WTC11 (cell line): Measurements from ENCODE around the gene FANK1. TPM values are rescaled to one million over a fixed set of nuclear protein-coding genes. Genes with fewer than 3 reads are reported as not detected.

Experiments
- ATAC-seq: fragments of 200-7000 bp; cut with Tn5 transposase; 2 replicates; pipeline ENCODE4 v1.10.0; 2021; ENCODE audit warnings: mild to moderate bottlenecking, moderate library complexity
- CTCF ChIA-PET: fragments of 300-600 bp; sonication (Branson Sonifier 250); formaldehyde crosslinking; loops from one replicate; lab custom pipeline; 2021; ENCODE audit warnings: antibody characterized with exemption; lab: Charles Lee
- POLR2A ChIA-PET: fragments of 350-600 bp; sonication (Branson Sonifier 250); formaldehyde crosslinking; loops from one replicate; lab custom pipeline; 2021; ENCODE audit warnings: antibody characterized with exemption; lab: Charles Lee
- DNase-seq: peaks from one replicate; pipeline ENCODE4 v3.0.0; 2021; ENCODE audit warnings: low spot score
- H3K27ac Mint-ChIP-seq: 2 replicates; pipeline ENCODE4 v1.8.0; 2021; ENCODE audit warnings: mixed read lengths
- H3K27me3 Mint-ChIP-seq: 2 replicates; pipeline ENCODE4 v1.8.0; 2021; ENCODE audit warnings: low read depth, mild to moderate bottlenecking, moderate library complexity, mixed read lengths
- H3K36me3 Mint-ChIP-seq: 2 replicates; pipeline ENCODE4 v1.8.0; 2021; ENCODE audit warnings: mixed read lengths
- H3K4me1 Mint-ChIP-seq: 2 replicates; pipeline ENCODE4 v1.8.0; 2022; ENCODE audit warnings: mixed read lengths
- H3K4me3 Mint-ChIP-seq: 2 replicates; pipeline ENCODE4 v1.8.0; 2021; ENCODE audit warnings: mild to moderate bottlenecking, moderate library complexity, mixed read lengths
- H3K9me3 Mint-ChIP-seq: 2 replicates; pipeline ENCODE4 v1.8.0; 2021; ENCODE audit warnings: mixed read lengths
- ARID4B ChIP-seq: sonication (generic); formaldehyde crosslinking; IDR thresholded peaks from 2 replicates; pipeline ENCODE4 v1.8.0; 2023; ENCODE audit warnings: missing genetic modification reagents, mild to moderate bottlenecking, borderline replicate concordance
- ATF1 ChIP-seq: sonication (generic); formaldehyde crosslinking; IDR thresholded peaks from 2 replicates; pipeline ENCODE4 v1.8.1; 2023; ENCODE audit warnings: mild to moderate bottlenecking, moderate library complexity, missing genetic modification reagents
- CBFB ChIP-seq: sonication (generic); formaldehyde crosslinking; IDR thresholded peaks from 2 replicates; pipeline ENCODE4 v1.8.1; 2022; ENCODE audit warnings: mild to moderate bottlenecking, low read depth, missing genetic modification reagents
- CDX4 ChIP-seq: fragments of 250-450 bp; sonication (Bioruptor Pico); IDR thresholded peaks from 2 replicates; pipeline ENCODE4 v1.9.0; 2021; ENCODE audit warnings: moderate library complexity, mild to moderate bottlenecking, inconsistent platforms, borderline replicate concordance
- EMX1 ChIP-seq: fragments of 250-450 bp; sonication (Bioruptor Pico); IDR thresholded peaks from 2 replicates; pipeline ENCODE4 v1.8.0; 2021; ENCODE audit warnings: mild to moderate bottlenecking
- GTF2I ChIP-seq: fragments of 250-450 bp; sonication (Bioruptor Pico); conservative IDR thresholded peaks from 2 replicates; pipeline ENCODE4 v1.4.0; 2021; ENCODE audit warnings: mild to moderate bottlenecking
- MAX ChIP-seq: sonication (generic); formaldehyde crosslinking; IDR thresholded peaks from 2 replicates; pipeline ENCODE4 v1.8.0; 2022; ENCODE audit warnings: mild to moderate bottlenecking, missing genetic modification reagents
- MXD4 ChIP-seq: fragments of 250-450 bp; sonication (Bioruptor Pico); IDR thresholded peaks from 2 replicates; pipeline ENCODE4 v1.8.0; 2021; ENCODE audit warnings: mild to moderate bottlenecking, moderate library complexity, borderline replicate concordance
- NR1H2 ChIP-seq: sonication (generic); formaldehyde crosslinking; IDR thresholded peaks from 2 replicates; pipeline ENCODE4 v1.9.0; 2021; ENCODE audit warnings: mild to moderate bottlenecking, moderate library complexity, missing genetic modification reagents
- NR3C1 ChIP-seq: sonication (generic); formaldehyde crosslinking; conservative IDR thresholded peaks from 2 replicates; pipeline ENCODE4 v1.8.1; 2023; ENCODE audit warnings: low read depth, mild to moderate bottlenecking, missing genetic modification reagents
- RELA ChIP-seq: sonication (generic); formaldehyde crosslinking; IDR thresholded peaks from 2 replicates; pipeline ENCODE4 v1.8.1; 2022; ENCODE audit warnings: missing genetic modification reagents, mild to moderate bottlenecking, borderline replicate concordance
- RORB ChIP-seq: fragments of 250-450 bp; sonication (Bioruptor Pico); IDR thresholded peaks from 2 replicates; pipeline ENCODE4 v1.9.0; 2021; ENCODE audit warnings: mild to moderate bottlenecking
- SMAD3 ChIP-seq: sonication (generic); formaldehyde crosslinking; IDR thresholded peaks from 2 replicates; pipeline ENCODE4 v1.8.0; 2022; ENCODE audit warnings: missing genetic modification reagents, mild to moderate bottlenecking, borderline replicate concordance
- SMAD4 ChIP-seq: sonication (generic); formaldehyde crosslinking; IDR thresholded peaks from 2 replicates; pipeline ENCODE4 v1.8.0; 2022; ENCODE audit warnings: mild to moderate bottlenecking, missing genetic modification reagents
- SOX15 ChIP-seq: fragments of 250-450 bp; sonication (Bioruptor Pico); IDR thresholded peaks from 2 replicates; pipeline ENCODE4 v1.9.0; 2021; ENCODE audit warnings: mild to moderate bottlenecking
- SP1 ChIP-seq: sonication (generic); formaldehyde crosslinking; conservative IDR thresholded peaks from 2 replicates; pipeline ENCODE4 v1.8.1; 2022; ENCODE audit warnings: missing genetic modification reagents
- TEAD1 ChIP-seq: sonication (generic); formaldehyde crosslinking; IDR thresholded peaks from 2 replicates; pipeline ENCODE4 v1.8.0; 2022; ENCODE audit warnings: mild to moderate bottlenecking, missing genetic modification reagents
- USF1 ChIP-seq: sonication (generic); formaldehyde crosslinking; IDR thresholded peaks from 2 replicates; pipeline ENCODE4 v1.8.0; 2022; ENCODE audit warnings: mild to moderate bottlenecking, missing genetic modification reagents
- USF2 ChIP-seq: sonication (generic); formaldehyde crosslinking; IDR thresholded peaks from 2 replicates; pipeline ENCODE4 v1.8.1; 2023; ENCODE audit warnings: mild to moderate bottlenecking, missing genetic modification reagents, moderate library complexity
- ZMAT4 ChIP-seq: fragments of 250-450 bp; sonication (Bioruptor Pico); IDR thresholded peaks from 2 replicates; pipeline ENCODE4 v1.9.0; 2021; ENCODE audit warnings: mild to moderate bottlenecking
- ZNF121 ChIP-seq: sonication (generic); formaldehyde crosslinking; IDR thresholded peaks from 2 replicates; pipeline ENCODE4 v1.8.0; 2023; ENCODE audit warnings: missing genetic modification reagents
- ZNF317 ChIP-seq: sonication (generic); formaldehyde crosslinking; IDR thresholded peaks from 2 replicates; pipeline ENCODE4 v1.8.1; 2023; ENCODE audit warnings: low read depth, mild to moderate bottlenecking, moderate library complexity, missing genetic modification reagents, borderline replicate concordance
- ZNF423 ChIP-seq: fragments of 250-450 bp; sonication (Bioruptor Pico); IDR thresholded peaks from 2 replicates; pipeline ENCODE4 v2.1.2; 2022; ENCODE audit warnings: mild to moderate bottlenecking, moderate library complexity
- ZNF532 ChIP-seq: fragments of 250-450 bp; sonication (Bioruptor Pico); IDR thresholded peaks from 2 replicates; pipeline ENCODE4 v1.9.0; 2021; ENCODE audit warnings: mild to moderate bottlenecking, borderline replicate concordance
- total RNA-seq: library from RNA; stranded (reverse); gene quantifications from 3 replicates; pipeline ENCODE4 v1.2.3, GENCODE V29; 2021

FANK1 gene
- total RNA-seq, 1 experiment from 2014 or later: 3.4 TPM

GRCh38 chr10:125881192-125881591, 15.2 kb upstream of the FANK1 start, which contains the start of gene DHX32 (continued):
- TF ChIP-seq ZNF532 (CRISPR knock-in tag): no peak
- no peak for TF ChIP-seq EMX1 (CRISPR knock-in tag)
- no peak for TF ChIP-seq CBFB
- no peak for TF ChIP-seq NR1H2 (CRISPR knock-in tag)
- peak; percentile 91 for TF ChIP-seq USF2 (CRISPR knock-in tag)
- TF ChIP-seq MXD4 (CRISPR knock-in tag): no peak

GRCh38 chr10:125882596-125882995, 13.8 kb upstream of the FANK1 start:
- DNase-seq: no peak
- Mint-ChIP-seq H3K9me3 (peaks cover 8% of the 10 kb centered on the region; the same call in 1 of the 2 replicates), H3K4me3 (no peak overlapping the region), H3K4me1 (peaks cover 27% of the 10 kb centered on the region), H3K27ac (no peak overlapping the region), H3K36me3 (peaks cover 24% of the 10 kb centered on the region)
- POLR2A ChIA-PET: no interaction called here
- CTCF ChIA-PET: interaction anchor here (0.6 to 1.0 kb wide), 2 partner anchors 14 to 15 kb away, joined by 3 to 4 read pairs; no protein-coding TSS in a partner anchor
- TF ChIP-seq ZNF121 (CRISPR knock-in tag) (no peak), SOX15 (CRISPR knock-in tag) (no peak), ZNF317 (no peak), RORB (CRISPR knock-in tag) (no peak), CDX4 (CRISPR knock-in tag) (no peak), GTF2I (no peak), SMAD3 (CRISPR knock-in tag) (no peak), RELA (CRISPR knock-in tag) (no peak)
- TF ChIP-seq, all 79 proteins: peak for 0
- ATAC-seq: no peak
- peaks cover 5% of the 10 kb centered on the region for H3K27me3 Mint-ChIP-seq

GRCh38 chr10:125883211-125883610, 13.2 kb upstream of the FANK1 start:
- DNase-seq (no peak), ATAC-seq (no peak)
- POLR2A ChIA-PET: no interaction called here
- Mint-ChIP-seq H3K4me1 (peaks cover 27% of the 10 kb centered on the region), H3K27me3 (peaks cover 5% of the 10 kb centered on the region), H3K27ac (no peak overlapping the region), H3K9me3 (peaks cover 3% of the 10 kb centered on the region; the same call in 1 of the 2 replicates), H3K36me3 (peaks cover 18% of the 10 kb centered on the region), H3K4me3 (no peak overlapping the region)
- CTCF ChIA-PET: no interaction called here
- TF ChIP-seq ARID4B (CRISPR knock-in tag): no peak
- no peak for TF ChIP-seq MAX (CRISPR knock-in tag)
- no peak for TF ChIP-seq ZNF121 (CRISPR knock-in tag)
- no peak for TF ChIP-seq EMX1 (CRISPR knock-in tag)
- TF ChIP-seq ATF1 (CRISPR knock-in tag): no peak
- no peak for TF ChIP-seq TEAD1 (CRISPR knock-in tag)
- TF ChIP-seq SP1 (CRISPR knock-in tag): no peak
- TF ChIP-seq USF1 (CRISPR knock-in tag): no peak
- no peak for TF ChIP-seq ZMAT4
- no peak for TF ChIP-seq SMAD4 (CRISPR knock-in tag)
- TF ChIP-seq CBFB: no peak
- no peak for TF ChIP-seq NR3C1
- TF ChIP-seq ZNF423 (CRISPR knock-in tag): no peak
